ENCODE results near the gene HRH3. TPM values are rescaled to one million over a fixed set of nuclear protein-coding genes. Genes with fewer than 3 reads are reported as not detected.

The HRH3 gene
- total RNA-seq: not detected in 2 replicates

DNA sequence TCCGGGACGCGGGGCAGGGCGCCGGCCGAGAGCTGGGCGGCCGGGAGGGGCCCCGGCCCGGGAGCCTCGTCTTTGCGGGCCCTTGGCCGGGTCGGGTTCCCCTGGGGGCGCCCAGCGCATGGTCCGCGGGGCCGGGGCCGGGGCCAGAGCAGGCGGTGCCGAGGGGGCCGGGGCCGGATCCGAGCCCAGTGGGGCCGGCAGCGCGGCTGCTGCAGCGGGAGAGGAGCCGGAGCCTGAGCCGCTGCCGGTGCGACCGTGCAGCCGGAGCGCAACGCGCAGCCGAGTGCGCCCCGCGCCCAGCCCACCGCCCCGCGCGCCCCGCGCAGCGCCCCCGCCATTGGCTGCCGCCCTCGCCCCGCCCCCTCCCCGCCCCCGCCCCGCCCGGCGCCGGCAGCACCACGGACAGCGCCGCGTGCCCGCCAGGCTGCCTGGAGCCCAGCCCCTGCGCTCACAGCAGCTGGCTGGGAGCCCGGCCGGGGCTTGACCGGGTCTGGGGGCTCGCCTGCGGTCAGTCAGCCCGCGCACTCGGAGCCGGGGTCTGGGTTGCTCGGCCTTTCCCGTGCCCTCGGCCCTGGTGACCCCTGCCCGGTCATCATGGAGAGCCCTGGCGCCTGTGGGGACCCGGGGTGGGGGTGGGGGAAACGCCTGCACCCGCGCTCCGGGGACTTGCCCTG lies at the start of gene HRH3:
HRH3 (minus strand) TSS at position 287 of the 674 bp plus-strand sequence. CDS start 308 bp downstream, outside the sequence.

GRCh38 chr20:62237801-62238568 lies 17.9 kb upstream of the HRH3 start, which contains the start of gene OSBPL2:
OSBPL2 (plus strand) TSS chr20:62238521; CDS start chr20:62256185, 17,664 bp downstream.

GRCh38 chr20:62182469-62183425 lies 37.3 kb downstream of the HRH3 start, which contains the start of gene MTG2:
MTG2 (plus strand) TSS chr20:62183028; CDS start chr20:62193421, 10,393 bp downstream.

Other genes starting within 250 kb of the HRH3 start
- gene TAF4, start 154.4 kb downstream of the HRH3 start, total RNA-seq: 6.5 and 8.0 TPM in 2 replicates
- 26.1 and 31.9 TPM in 2 replicates for gene LSM14B, start 97.8 kb downstream of the HRH3 start, total RNA-seq
- 351 and 421 TPM in 2 replicates for gene PSMA7, start 76.9 kb downstream of the HRH3 start, total RNA-seq
- 15.0 and 15.7 TPM in 2 replicates for gene SS18L1, start 76.5 kb downstream of the HRH3 start, total RNA-seq
- gene MTG2, start 37.2 kb downstream of the HRH3 start, total RNA-seq: 14.7 and 19.1 TPM in 2 replicates
- gene OSBPL2, start 18.2 kb upstream of the HRH3 start, total RNA-seq: 23.5 and 25.2 TPM in 2 replicates
- gene ADRM1, start 82.7 kb upstream of the HRH3 start, total RNA-seq: 182 and 188 TPM in 2 replicates
- gene LAMA5, start 147.0 kb upstream of the HRH3 start, total RNA-seq: 53.6 and 61.2 TPM in 2 replicates
- 715 and 841 TPM in 2 replicates for gene RPS21, start 166.8 kb upstream of the HRH3 start, total RNA-seq
- 2.7 and 3.9 TPM in 2 replicates for gene CABLES2, start 187.0 kb upstream of the HRH3 start, total RNA-seq
- gene RBBP8NL, start 207.3 kb upstream of the HRH3 start, total RNA-seq: not detected in 2 replicates